GM21786 (cell line): Measurements from ENCODE around the gene IL25.
"Not testable (repeated sequence)": the region's sequence is repeated elsewhere in the genome, so short reads cannot be mapped to it uniquely, and the experiment has no call there.

ENCODE experiments used
- ATAC-seq: cut with Tn5 transposase; IDR thresholded peaks from one replicate; pipeline ENCODE4 v1.9.1; 2021; ENCODE audit not compliant: unreplicated experiment

IL25 gene

GRCh38 chr14:23371865-23372264, 744 bp upstream of the IL25 start:
- no peak for ATAC-seq

GRCh38 chr14:23373041-23373440, 432 bp downstream of the IL25 start:
- no peak for ATAC-seq

- no peak for ATAC-seq
These were observed 3.1 kb downstream of the IL25 start for GRCh38 chr14:23375527-23376251.

GRCh38 chr14:23376482-23377197, 4.0 kb downstream of the IL25 start, which contains the start of gene CMTM5:
TSS of gene CMTM5 (plus strand) at chr14:23377046. CDS start at chr14:23377252, 206 bp downstream.
- no peak for ATAC-seq

GRCh38 chr14:23377198-23377550, 4.6 kb downstream of the IL25 start:
- no peak for ATAC-seq

- no peak for ATAC-seq
These were observed 5.3 kb downstream of the IL25 start for GRCh38 chr14:23377573-23378563.

- ATAC-seq, result no peak
These were observed 6.1 kb downstream of the IL25 start for GRCh38 chr14:23378612-23379220.

GRCh38 chr14:23379366-23380196, 7.0 kb downstream of the IL25 start:
- ATAC-seq, result no peak

- no peak for ATAC-seq
These were observed 7.7 kb downstream of the IL25 start for GRCh38 chr14:23380197-23380914.

GRCh38 chr14:23380976-23381375, 8.4 kb downstream of the IL25 start:
- no peak for ATAC-seq

GRCh38 chr14:23381871-23382270, 9.3 kb downstream of the IL25 start:
- no peak for ATAC-seq

- no peak for ATAC-seq
These were observed 9.7 kb downstream of the IL25 start for GRCh38 chr14:23382276-23382675.

GRCh38 chr14:23382731-23383440, 10.3 kb downstream of the IL25 start:
- ATAC-seq, result no peak

GRCh38 chr14:23384364-23385080, 11.9 kb downstream of the IL25 start:
- ATAC-seq, result no peak

GRCh38 chr14:23385244-23385641, 12.6 kb downstream of the IL25 start:
- no peak for ATAC-seq

- ATAC-seq, result no peak
These were observed 13.1 kb downstream of the IL25 start for GRCh38 chr14:23385642-23386265.

- not testable (repeated sequence) for ATAC-seq
These were observed 13.7 kb downstream of the IL25 start for GRCh38 chr14:23386266-23386657.

GRCh38 chr14:23386999-23387398, 14.4 kb downstream of the IL25 start:
- no peak for ATAC-seq
